BE2C (cell line): Measurements from ENCODE around the gene ZNF547.
"Not testable (repeated sequence)": the region's sequence is repeated elsewhere in the genome, so short reads cannot be mapped to it uniquely, and the experiment has no call there.

Experiments
- DNase-seq: peaks from one replicate; pipeline ENCODE4 v3.0.0-alpha.2; 2020
- H3K27me3 ChIP-seq: fragments of 250-450 bp; sonication (Bioruptor Pico); 2 replicates; pipeline ENCODE4 v1.5.1; 2020; ENCODE audit warnings: mild to moderate bottlenecking
- H3K36me3 ChIP-seq: fragments of 250-450 bp; sonication (Bioruptor Pico); 2 replicates; pipeline ENCODE4 v1.5.1; 2020; ENCODE audit warnings: mild to moderate bottlenecking
- H3K4me1 ChIP-seq: fragments of 250-450 bp; sonication (Bioruptor Pico); 2 replicates; pipeline ENCODE4 v1.5.1; 2020
- H3K4me3 ChIP-seq: 2 replicates; pipeline ENCODE4 v1.5.1; 2011; ENCODE audit warnings: low read depth, low read length
- H3K9me3 ChIP-seq: fragments of 250-450 bp; sonication (Bioruptor Pico); 2 replicates; pipeline ENCODE4 v1.5.1; 2020
- TF ChIP-seq, protein P1 (sequence below): IDR thresholded peaks from 2 replicates; pipeline ENCODE4 v1.5.1; 2012; ENCODE audit warnings: mild to moderate bottlenecking, low read depth, low read length

ZNF547 gene

DNA sequence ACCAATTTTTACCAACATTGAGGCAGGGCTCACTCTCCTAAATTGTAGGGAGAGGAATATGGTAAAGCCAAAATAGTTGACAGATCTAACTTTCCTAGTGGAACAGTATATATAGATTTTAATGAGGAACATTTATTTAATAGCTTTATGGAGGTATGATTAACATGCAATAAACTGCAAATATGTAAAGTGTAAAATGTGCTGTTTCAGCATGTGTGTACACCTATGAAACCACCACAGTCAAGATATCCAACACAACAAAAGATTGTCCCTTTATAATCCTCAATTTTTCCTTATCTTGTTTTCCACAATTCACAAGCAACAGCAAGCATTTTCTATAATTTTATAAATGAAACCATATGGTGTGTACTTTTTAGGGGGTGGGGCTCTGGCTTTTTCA lies 4.1 kb upstream of the ZNF547 start:
- DNase-seq, result no peak
- no peaks in the 10 kb centered on the region for H3K4me1 ChIP-seq
- peaks cover 40% of the 10 kb centered on the region for H3K36me3 ChIP-seq
- H3K27me3 ChIP-seq, result no peaks in the 10 kb centered on the region
- H3K9me3 ChIP-seq, result no peaks in the 10 kb centered on the region
- TF ChIP-seq, protein P1, sequence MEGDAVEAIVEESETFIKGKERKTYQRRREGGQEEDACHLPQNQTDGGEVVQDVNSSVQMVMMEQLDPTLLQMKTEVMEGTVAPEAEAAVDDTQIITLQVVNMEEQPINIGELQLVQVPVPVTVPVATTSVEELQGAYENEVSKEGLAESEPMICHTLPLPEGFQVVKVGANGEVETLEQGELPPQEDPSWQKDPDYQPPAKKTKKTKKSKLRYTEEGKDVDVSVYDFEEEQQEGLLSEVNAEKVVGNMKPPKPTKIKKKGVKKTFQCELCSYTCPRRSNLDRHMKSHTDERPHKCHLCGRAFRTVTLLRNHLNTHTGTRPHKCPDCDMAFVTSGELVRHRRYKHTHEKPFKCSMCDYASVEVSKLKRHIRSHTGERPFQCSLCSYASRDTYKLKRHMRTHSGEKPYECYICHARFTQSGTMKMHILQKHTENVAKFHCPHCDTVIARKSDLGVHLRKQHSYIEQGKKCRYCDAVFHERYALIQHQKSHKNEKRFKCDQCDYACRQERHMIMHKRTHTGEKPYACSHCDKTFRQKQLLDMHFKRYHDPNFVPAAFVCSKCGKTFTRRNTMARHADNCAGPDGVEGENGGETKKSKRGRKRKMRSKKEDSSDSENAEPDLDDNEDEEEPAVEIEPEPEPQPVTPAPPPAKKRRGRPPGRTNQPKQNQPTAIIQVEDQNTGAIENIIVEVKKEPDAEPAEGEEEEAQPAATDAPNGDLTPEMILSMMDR, result no peak
- H3K4me3 ChIP-seq, result no peak overlapping the region

DNA sequence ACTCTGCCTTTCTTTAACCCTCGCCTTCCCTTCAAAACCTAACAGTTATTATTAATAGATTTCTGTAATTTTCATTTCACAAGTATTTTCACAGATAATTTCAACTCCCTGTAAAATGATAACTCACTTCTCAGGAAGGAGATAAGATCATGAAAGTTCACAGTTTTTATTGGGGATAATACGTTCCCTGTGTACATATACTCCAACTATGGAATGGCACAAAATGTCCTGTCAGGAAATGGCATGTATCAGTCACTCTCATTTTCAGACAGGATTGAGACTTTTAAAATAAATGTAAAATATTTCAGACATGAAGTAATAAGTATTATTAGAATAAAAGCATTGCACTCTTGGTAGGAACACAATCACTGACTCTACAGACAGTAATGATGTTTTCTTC lies 932 bp upstream of the ZNF547 start:
- Histone ChIP-seq H3K36me3 (peaks cover 11% of the 10 kb centered on the region), H3K9me3 (no peaks in the 10 kb centered on the region), H3K4me1 (no peaks in the 10 kb centered on the region), H3K27me3 (no peaks in the 10 kb centered on the region), H3K4me3 (peak overlapping the region; percentile 73)
- TF ChIP-seq, protein P1, result no peak
- no peak for DNase-seq

DNA sequence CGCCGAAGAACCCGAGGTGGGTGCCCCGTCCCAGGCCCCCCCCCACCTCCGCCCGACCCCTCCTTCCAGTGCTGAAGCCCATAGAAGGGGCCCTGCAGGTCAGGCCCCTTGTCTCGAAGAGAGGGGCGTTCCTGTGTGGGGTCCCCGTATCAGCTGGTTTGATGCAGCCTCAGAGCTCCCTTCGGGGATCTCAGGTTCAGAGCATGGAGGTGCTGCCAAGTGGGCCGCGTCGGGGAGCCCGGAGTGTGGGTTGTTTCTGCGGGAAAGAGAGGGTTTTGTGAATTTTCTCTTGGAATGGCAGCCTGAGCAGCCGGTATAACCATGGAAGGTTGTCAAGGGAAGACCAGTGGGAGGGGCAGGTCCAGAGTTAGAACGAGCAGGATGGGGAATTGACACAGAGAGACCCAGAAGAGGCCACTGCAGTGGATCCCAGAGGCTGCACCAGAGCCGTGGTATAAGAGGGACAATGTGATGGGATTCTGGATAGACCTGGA lies 384 bp downstream of the ZNF547 start:
- no peaks in the 10 kb centered on the region for H3K27me3 ChIP-seq
- no peak for DNase-seq
- H3K4me3 ChIP-seq, result peak overlapping the region; percentile 91
- TF ChIP-seq, protein P1, result no peak
- peaks cover 2% of the 10 kb centered on the region; the same call in 1 of the 2 replicates for H3K36me3 ChIP-seq
- H3K9me3 ChIP-seq, result no peaks in the 10 kb centered on the region
- H3K4me1 ChIP-seq, result no peaks in the 10 kb centered on the region

DNA sequence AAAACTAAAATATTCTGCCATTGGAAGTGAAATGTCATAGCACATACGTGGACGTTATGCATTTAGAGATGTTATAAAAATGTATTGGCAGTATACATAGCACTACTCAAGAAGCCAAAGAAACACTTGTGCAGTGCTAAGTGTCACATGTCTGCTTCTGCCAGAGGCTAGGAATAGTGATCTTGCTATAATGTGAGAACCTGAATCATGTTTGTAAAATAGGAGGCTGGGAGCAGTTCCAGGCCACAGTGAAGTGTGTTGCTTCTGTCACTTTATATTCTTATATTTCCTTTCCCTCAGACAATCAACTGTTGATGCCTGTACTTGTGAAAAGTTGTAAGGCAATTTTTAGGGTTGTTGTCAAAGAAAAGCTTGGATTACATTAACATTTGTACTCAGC lies 3.4 kb downstream of the ZNF547 start:
- DNase-seq, result no peak
- TF ChIP-seq, protein P1, result no peak
- Histone ChIP-seq H3K36me3 (no peaks in the 10 kb centered on the region), H3K4me3 (no peak overlapping the region), H3K9me3 (no peaks in the 10 kb centered on the region), H3K4me1 (no peaks in the 10 kb centered on the region), H3K27me3 (no peaks in the 10 kb centered on the region)

DNA sequence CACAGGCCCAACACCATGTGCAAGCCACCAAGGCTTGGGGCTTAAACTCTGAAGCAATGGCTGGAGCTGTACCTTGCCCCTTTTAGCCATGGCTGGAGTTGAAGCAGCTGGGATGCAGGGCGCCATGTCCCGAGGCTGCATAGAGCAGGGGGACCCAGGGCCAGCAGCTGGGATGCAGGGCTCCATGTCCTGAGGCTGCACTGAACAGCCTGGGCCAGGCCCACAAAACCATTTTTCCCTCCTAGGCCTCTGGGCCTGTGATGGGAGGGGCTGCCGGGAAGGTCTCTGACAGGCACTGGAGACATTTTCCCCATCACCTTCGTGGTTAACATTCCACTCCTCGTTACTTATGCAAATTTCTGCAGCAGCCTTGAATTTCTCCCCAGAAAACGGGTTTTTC lies 10.8 kb downstream of the ZNF547 start:
- H3K4me3 ChIP-seq, result no peak overlapping the region
- TF ChIP-seq, protein P1, result no peak
- H3K36me3 ChIP-seq, result no peaks in the 10 kb centered on the region
- no peaks in the 10 kb centered on the region for H3K4me1 ChIP-seq
- peaks cover 6% of the 10 kb centered on the region for H3K9me3 ChIP-seq
- H3K27me3 ChIP-seq, result no peaks in the 10 kb centered on the region
- DNase-seq, result no peak

DNA sequence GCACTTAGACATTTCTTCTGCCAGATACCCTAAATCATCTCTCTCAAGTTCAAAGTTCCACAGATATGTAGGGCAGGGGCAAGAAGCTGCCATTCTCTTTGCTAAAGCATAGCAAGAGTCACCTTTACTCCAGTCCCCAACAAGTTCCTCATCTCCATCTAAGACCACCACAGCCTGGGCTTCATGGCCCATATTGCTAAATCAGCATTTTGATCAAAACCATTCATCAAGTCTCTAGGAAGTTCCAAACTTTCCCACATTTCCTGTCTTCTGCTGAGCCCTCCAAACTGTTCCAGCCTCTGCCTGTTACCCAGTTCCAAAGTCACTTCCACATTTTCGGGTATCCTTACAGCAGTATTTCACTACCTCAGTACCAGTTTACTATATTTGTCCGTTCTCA lies 11.3 kb downstream of the ZNF547 start:
- not testable (repeated sequence) for H3K27me3 ChIP-seq, H3K36me3 ChIP-seq, H3K4me1 ChIP-seq, H3K9me3 ChIP-seq, H3K4me3 ChIP-seq, DNase-seq

DNA sequence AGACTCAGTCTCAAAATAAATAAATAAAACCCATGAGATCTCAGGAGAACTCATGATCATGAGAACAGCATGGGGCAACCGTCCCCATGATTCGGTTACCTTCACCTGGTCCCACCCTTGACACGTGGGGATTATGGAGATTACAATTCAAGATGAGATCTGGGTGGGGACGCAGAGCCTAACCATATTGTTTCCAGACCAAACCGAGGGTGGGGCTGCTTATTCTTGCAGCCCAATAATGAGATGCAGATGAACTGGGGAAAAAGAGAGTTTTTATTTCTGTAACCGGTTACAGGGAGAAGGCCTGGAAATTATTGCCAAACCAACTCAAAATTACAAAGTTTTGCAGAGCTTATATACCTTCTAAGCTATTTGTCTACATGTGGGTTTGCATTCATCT lies 12.8 kb downstream of the ZNF547 start:
- H3K4me1 ChIP-seq, result no peaks in the 10 kb centered on the region
- DNase-seq, result no peak
- H3K4me3 ChIP-seq, result no peak overlapping the region
- H3K9me3 ChIP-seq, result peaks cover 6% of the 10 kb centered on the region
- no peaks in the 10 kb centered on the region for H3K27me3 ChIP-seq
- TF ChIP-seq, protein P1, result no peak
- no peaks in the 10 kb centered on the region for H3K36me3 ChIP-seq
